Measurements from ENCODE around the gene USP53. TPM values are rescaled to one million over a fixed set of nuclear protein-coding genes. Genes with fewer than 3 reads are reported as not detected.

The USP53 gene
- total RNA-seq, 3 donors from 2014 or later (not counting 1 experiment from before 2014, with no cell fraction given): 8.9 to 10.5 (median 9.3) TPM

DNA sequence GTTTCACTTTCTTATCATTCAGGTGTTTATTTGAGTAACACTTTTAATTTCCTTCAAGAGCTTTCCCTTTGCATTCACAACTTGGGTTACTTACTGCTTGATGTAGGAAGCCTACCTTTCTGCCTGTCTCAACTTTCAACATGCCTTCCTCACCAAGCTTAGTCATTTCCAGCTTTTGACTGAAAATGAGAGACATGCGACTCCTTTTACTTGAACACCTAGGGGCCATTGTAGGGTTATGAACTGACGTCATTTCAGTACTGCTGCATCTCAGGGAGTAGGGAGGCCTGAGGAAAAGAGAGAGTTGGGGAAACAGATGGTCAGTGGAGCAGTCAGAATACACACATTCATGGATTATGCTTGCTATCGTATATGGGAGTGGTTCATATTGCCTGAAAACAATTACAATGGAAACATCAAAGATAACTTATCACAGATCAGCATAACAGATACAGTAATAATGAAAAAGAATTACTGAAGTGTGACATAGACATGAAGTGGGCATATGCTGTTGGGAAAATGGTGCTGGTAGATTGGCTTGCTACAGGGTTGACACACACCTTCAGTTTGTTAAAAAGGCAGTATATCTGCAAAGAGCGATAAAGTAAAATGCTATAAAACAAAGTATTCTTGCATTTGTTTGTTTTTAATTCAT is 25.7 kb downstream of the USP53 start:
- Histone ChIP-seq H3K9me3 (ENCODE audit: control insufficient read depth, insufficient read depth, low read length) (no peaks in the 10 kb centered on the region), H3K27me3 (ENCODE audit: control insufficient read depth, insufficient read depth, low read length) (no peaks in the 10 kb centered on the region), H3K36me3 (ENCODE audit: control insufficient read depth, insufficient read depth, low read length) (no peaks in the 10 kb centered on the region), H3K4me1 (ENCODE audit: control insufficient read depth, insufficient read depth, low read length) (peaks cover 4% of the 10 kb centered on the region), H3K27ac (ENCODE audit: low read length) (no peak overlapping the region), H3K4me3 (ENCODE audit: low read length) (no peak overlapping the region)
- Mint-ChIP-seq H3K9me3 (no peaks in the 10 kb centered on the region), H3K36me3 (no peaks in the 10 kb centered on the region), H3K27me3 (ENCODE audit: low read depth in 2 of 2) (no peaks in the 10 kb centered on the region), H3K4me3 (no peak overlapping the region), H3K4me1 (peaks cover 10 to 13% of the 10 kb centered on the region in 2 donors), H3K27ac (no peak overlapping the region)
- DNase-seq: no peak
- intact Hi-C loops (cut with micrococcal nuclease): no loop called here
- TF ChIP-seq CTCF (IDR thresholded peaks at IDR 0.05): no peak
- 82% methylated on average over 3 of the region's 4 CpGs for WGBS (ENCODE audit: insufficient coverage)
- no peak for ATAC-seq

DNA sequence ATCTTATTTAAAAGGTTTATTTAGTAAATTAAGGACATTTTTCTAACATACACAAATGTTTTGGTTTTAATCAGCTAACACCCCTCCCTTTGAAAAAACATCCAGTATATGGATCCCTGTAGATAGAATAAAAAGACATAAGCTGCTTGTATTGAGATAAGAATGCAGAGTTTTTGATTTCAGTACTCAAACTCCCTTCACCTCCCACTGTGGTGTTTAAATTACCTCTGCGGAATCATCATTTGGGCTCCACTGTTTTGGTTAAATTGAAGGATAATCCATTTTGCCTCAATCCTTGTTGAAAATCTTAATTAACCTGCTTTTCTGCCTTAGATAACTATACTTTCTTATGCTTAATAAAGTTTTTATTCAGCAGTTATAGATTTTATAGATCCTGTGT is 27.6 kb downstream of the USP53 start:
- Histone ChIP-seq H3K27me3 (ENCODE audit: control insufficient read depth, insufficient read depth, low read length) (no peaks in the 10 kb centered on the region), H3K4me1 (ENCODE audit: control insufficient read depth, insufficient read depth, low read length) (no peaks in the 10 kb centered on the region), H3K36me3 (ENCODE audit: control insufficient read depth, insufficient read depth, low read length) (no peaks in the 10 kb centered on the region), H3K9me3 (ENCODE audit: control insufficient read depth, insufficient read depth, low read length) (no peaks in the 10 kb centered on the region), H3K27ac (ENCODE audit: low read length) (no peak overlapping the region), H3K4me3 (ENCODE audit: low read length) (no peak overlapping the region)
- H3K4me3 Mint-ChIP-seq: no peak overlapping the region
- no peak for TF ChIP-seq CTCF (IDR thresholded peaks at IDR 0.05)
- no CpG with 5 or more reads among the region's 1 CpG for WGBS (ENCODE audit: insufficient coverage)
- DNase-seq: no peak
- H3K9me3 Mint-ChIP-seq: no peaks in the 10 kb centered on the region
- peaks cover 0 to 5% of the 10 kb centered on the region in 2 donors for H3K4me1 Mint-ChIP-seq
- H3K27ac Mint-ChIP-seq: no peak overlapping the region
- ATAC-seq: no peak
- intact Hi-C loops (cut with micrococcal nuclease): no loop called here
- H3K36me3 Mint-ChIP-seq: no peaks in the 10 kb centered on the region
- H3K27me3 Mint-ChIP-seq (ENCODE audit: low read depth in 2 of 2): no peaks in the 10 kb centered on the region

- WGBS (ENCODE audit: insufficient coverage): no CpG with 5 or more reads among the region's 2 CpGs
- H3K4me3 Mint-ChIP-seq: no peak overlapping the region
- Histone ChIP-seq H3K4me3 (ENCODE audit: low read length) (no peak overlapping the region), H3K36me3 (ENCODE audit: control insufficient read depth, insufficient read depth, low read length) (no peaks in the 10 kb centered on the region), H3K27ac (ENCODE audit: low read length) (no peak overlapping the region), H3K9me3 (ENCODE audit: control insufficient read depth, insufficient read depth, low read length) (no peaks in the 10 kb centered on the region), H3K4me1 (ENCODE audit: control insufficient read depth, insufficient read depth, low read length) (no peaks in the 10 kb centered on the region), H3K27me3 (ENCODE audit: control insufficient read depth, insufficient read depth, low read length) (no peaks in the 10 kb centered on the region)
- peaks cover 0 to 5% of the 10 kb centered on the region in 2 donors for H3K4me1 Mint-ChIP-seq
- no peaks in the 10 kb centered on the region for H3K9me3 Mint-ChIP-seq
- no peak for ATAC-seq
- no peak overlapping the region for H3K27ac Mint-ChIP-seq
- no peak for TF ChIP-seq CTCF (IDR thresholded peaks at IDR 0.05)
- H3K27me3 Mint-ChIP-seq (ENCODE audit: low read depth in 2 of 2): no peaks in the 10 kb centered on the region
- no peaks in the 10 kb centered on the region for H3K36me3 Mint-ChIP-seq
- intact Hi-C loops (cut with micrococcal nuclease): no loop called here
- no peak for DNase-seq
These were observed 28.1 kb downstream of the USP53 start for GRCh38 chr4:119240568-119240967.

DNA sequence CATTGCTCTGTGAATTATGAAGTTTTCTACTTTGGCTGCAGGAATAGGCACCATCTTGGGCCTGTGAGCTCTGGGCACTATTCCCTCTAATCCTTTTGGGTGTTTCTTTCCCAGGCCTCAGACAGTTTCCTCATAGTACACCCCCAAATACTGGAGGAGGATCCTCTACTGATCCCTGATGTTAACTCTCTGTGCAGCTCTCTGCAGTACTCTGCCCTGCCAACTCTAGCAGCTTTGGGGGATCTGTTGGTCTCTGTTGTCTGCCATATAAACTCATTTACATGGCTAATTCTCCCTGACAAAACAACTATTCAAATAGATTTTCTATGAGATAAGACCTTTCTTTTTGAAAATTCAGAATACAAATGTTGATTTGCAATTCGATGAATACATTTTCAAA is 29.9 kb downstream of the USP53 start:
- no peaks in the 10 kb centered on the region for H3K36me3 Mint-ChIP-seq
- Histone ChIP-seq H3K36me3 (ENCODE audit: control insufficient read depth, insufficient read depth, low read length) (no peaks in the 10 kb centered on the region), H3K27ac (ENCODE audit: low read length) (no peak overlapping the region), H3K27me3 (ENCODE audit: control insufficient read depth, insufficient read depth, low read length) (no peaks in the 10 kb centered on the region), H3K4me1 (ENCODE audit: control insufficient read depth, insufficient read depth, low read length) (no peaks in the 10 kb centered on the region), H3K9me3 (ENCODE audit: control insufficient read depth, insufficient read depth, low read length) (no peaks in the 10 kb centered on the region), H3K4me3 (ENCODE audit: low read length) (no peak overlapping the region)
- H3K4me1 Mint-ChIP-seq: peaks cover 0 to 5% of the 10 kb centered on the region in 2 donors
- H3K27ac Mint-ChIP-seq: no peak overlapping the region
- intact Hi-C loops (cut with micrococcal nuclease): no loop called here
- no peak overlapping the region for H3K4me3 Mint-ChIP-seq
- ATAC-seq: no peak
- no peak for DNase-seq
- H3K9me3 Mint-ChIP-seq: no peaks in the 10 kb centered on the region
- TF ChIP-seq CTCF (IDR thresholded peaks at IDR 0.05): no peak
- WGBS (ENCODE audit: insufficient coverage): no CpG with 5 or more reads among the region's 1 CpG
- H3K27me3 Mint-ChIP-seq (ENCODE audit: low read depth in 2 of 2): no peaks in the 10 kb centered on the region
